ENCODE results near the gene FTO. TPM values are rescaled to one million over a fixed set of nuclear protein-coding genes. Genes with fewer than 3 reads are reported as not detected.

The FTO gene
- total RNA-seq, 1 donor from 2014 or later = 154 TPM

GRCh38 chr16:54129810-54130209, 425.9 kb downstream of the FTO start:
- no peak for DNase-seq

GRCh38 chr16:54135361-54136275, 431.7 kb downstream of the FTO start:
- no peak for DNase-seq

GRCh38 chr16:54136276-54136625, 432.3 kb downstream of the FTO start:
- no peak for DNase-seq

- no peak for DNase-seq
Measured at GRCh38 chr16:54140057-54140787, 436.3 kb downstream of the FTO start.

- no peak for DNase-seq
Measured at GRCh38 chr16:54140788-54141136, 436.8 kb downstream of the FTO start.

GRCh38 chr16:54142787-54143186, 438.8 kb downstream of the FTO start:
- no peak for DNase-seq

GRCh38 chr16:54143410-54143809, 439.5 kb downstream of the FTO start:
- no peak for DNase-seq

GRCh38 chr16:54143934-54144571, 440.1 kb downstream of the FTO start:
- DNase-seq = no peak

GRCh38 chr16:54144572-54144947, 440.6 kb downstream of the FTO start:
- DNase-seq = no peak

GRCh38 chr16:54145881-54146280, 441.9 kb downstream of the FTO start:
- DNase-seq = no peak

GRCh38 chr16:54148974-54149373, 445.0 kb downstream of the FTO start:
- DNase-seq = no peak

GRCh38 chr16:54150861-54151260, 446.9 kb downstream of the FTO start:
- DNase-seq = no peak

- no peak for DNase-seq
Measured at GRCh38 chr16:54152362-54153239, 448.6 kb downstream of the FTO start.

GRCh38 chr16:54153240-54153934, 449.4 kb downstream of the FTO start:
- DNase-seq = no peak

GRCh38 chr16:54156349-54156748, 452.4 kb downstream of the FTO start:
- no peak for DNase-seq

- no peak for DNase-seq
Measured at GRCh38 chr16:54158986-54159385, 455.0 kb downstream of the FTO start.

- no peak for DNase-seq
Measured at GRCh38 chr16:54159490-54160080, 455.6 kb downstream of the FTO start.

- no peak for DNase-seq
Measured at GRCh38 chr16:54160252-54160860, 456.4 kb downstream of the FTO start.

- no peak for DNase-seq
Measured at GRCh38 chr16:54160939-54161897, 457.3 kb downstream of the FTO start.

Measured in occipital lobe (tissue), 2 donors.